HFFc6 (cell line): ENCODE data around the gene RGS12. TPM values are rescaled to one million over a fixed set of nuclear protein-coding genes. Genes with fewer than 3 reads are reported as not detected.

Experiments
- DNase-seq: peaks from one replicate; pipeline ENCODE4 v3.0.0-alpha.2; 2018
- H3K27ac Mint-ChIP-seq: 2 replicates; pipeline ENCODE4 v1.8.0; 2020; ENCODE audit warnings: mild to moderate bottlenecking, mixed read lengths
- H3K27me3 Mint-ChIP-seq: 2 replicates; pipeline ENCODE4 v1.8.0; 2021; ENCODE audit warnings: mild to moderate bottlenecking, moderate library complexity, mixed read lengths; ENCODE audit not compliant: insufficient read depth
- H3K36me3 Mint-ChIP-seq: 2 replicates; pipeline ENCODE4 v1.8.0; 2021; ENCODE audit warnings: low read depth, mixed read lengths
- H3K4me1 Mint-ChIP-seq: 2 replicates; pipeline ENCODE4 v1.8.0; 2020; ENCODE audit warnings: low read depth, mixed read lengths
- H3K4me3 Mint-ChIP-seq: 2 replicates; pipeline ENCODE4 v1.8.0; 2020; ENCODE audit warnings: mild to moderate bottlenecking, moderate library complexity, mixed read lengths
- H3K9me3 Mint-ChIP-seq: 2 replicates; pipeline ENCODE4 v1.8.0; 2020; ENCODE audit warnings: mild to moderate bottlenecking, mixed read lengths
- total RNA-seq, 6 experiments: library from RNA; stranded (reverse); fragmentation: NEBNext Ultra II Directional; extraction: Animal tissue kit (Norgen Biotek cat#: 25700); gene quantifications; 2 replicates in 1 of 6; 3 replicates in 5 of 6; pipeline ENCODE4 v1.2.3, GENCODE V29; 2021
- TF ChIP-seq, protein P1 (sequence below): fragments of 200-600 bp; sonication (generic); IDR thresholded peaks from 2 replicates; pipeline ENCODE4 v1.5.0; 2021; ENCODE audit warnings: antibody characterized with exemption, mild to moderate bottlenecking

Gene RGS12
- total RNA-seq, 6 experiments from 2014 or later = 8.5 to 15.2 (median 12.1) TPM

DNA sequence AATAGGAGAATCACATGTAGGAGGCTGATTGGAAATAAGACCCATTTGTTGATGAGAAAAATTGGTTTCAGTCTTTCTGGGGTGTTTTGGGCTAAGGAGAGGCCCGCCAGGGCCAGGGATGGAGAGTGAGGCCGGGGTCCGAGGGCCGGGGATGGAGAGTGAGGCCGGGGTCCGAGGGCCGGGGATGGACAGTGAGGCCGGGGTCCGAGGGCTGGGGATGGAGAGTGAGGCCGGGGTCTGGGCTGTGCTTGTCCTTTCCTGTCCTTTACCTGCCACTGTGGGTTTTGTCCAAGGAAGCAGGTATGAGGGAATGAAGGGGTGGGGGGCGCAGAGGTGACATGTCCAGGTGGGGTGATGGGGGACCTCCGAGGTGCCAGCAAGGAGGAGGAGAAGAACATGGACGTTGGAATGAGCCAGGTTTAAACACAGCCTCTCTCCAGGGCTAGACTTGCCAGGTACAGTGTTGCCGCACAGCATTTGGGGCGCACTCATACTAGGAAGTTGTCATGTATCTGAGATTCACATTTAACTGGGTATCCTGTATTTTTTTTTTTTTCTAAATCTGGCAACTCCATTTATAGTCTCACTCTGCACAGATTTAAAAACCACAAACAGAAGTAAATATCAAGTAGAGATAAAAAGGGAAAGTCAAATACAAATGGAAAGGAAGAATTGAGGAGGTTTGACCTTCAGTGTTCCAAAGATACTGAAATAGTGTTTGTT is 8.8 kb downstream of the RGS12 start:
- no peak overlapping the region for H3K27ac Mint-ChIP-seq
- no peak for DNase-seq
- H3K27me3 Mint-ChIP-seq = no peaks in the 10 kb centered on the region
- no peak overlapping the region for H3K4me3 Mint-ChIP-seq
- peaks cover 5% of the 10 kb centered on the region for H3K9me3 Mint-ChIP-seq
- peaks cover 20% of the 10 kb centered on the region for H3K36me3 Mint-ChIP-seq
- TF ChIP-seq, protein P1, sequence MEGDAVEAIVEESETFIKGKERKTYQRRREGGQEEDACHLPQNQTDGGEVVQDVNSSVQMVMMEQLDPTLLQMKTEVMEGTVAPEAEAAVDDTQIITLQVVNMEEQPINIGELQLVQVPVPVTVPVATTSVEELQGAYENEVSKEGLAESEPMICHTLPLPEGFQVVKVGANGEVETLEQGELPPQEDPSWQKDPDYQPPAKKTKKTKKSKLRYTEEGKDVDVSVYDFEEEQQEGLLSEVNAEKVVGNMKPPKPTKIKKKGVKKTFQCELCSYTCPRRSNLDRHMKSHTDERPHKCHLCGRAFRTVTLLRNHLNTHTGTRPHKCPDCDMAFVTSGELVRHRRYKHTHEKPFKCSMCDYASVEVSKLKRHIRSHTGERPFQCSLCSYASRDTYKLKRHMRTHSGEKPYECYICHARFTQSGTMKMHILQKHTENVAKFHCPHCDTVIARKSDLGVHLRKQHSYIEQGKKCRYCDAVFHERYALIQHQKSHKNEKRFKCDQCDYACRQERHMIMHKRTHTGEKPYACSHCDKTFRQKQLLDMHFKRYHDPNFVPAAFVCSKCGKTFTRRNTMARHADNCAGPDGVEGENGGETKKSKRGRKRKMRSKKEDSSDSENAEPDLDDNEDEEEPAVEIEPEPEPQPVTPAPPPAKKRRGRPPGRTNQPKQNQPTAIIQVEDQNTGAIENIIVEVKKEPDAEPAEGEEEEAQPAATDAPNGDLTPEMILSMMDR = no peak
- H3K4me1 Mint-ChIP-seq = peaks cover 21% of the 10 kb centered on the region

DNA sequence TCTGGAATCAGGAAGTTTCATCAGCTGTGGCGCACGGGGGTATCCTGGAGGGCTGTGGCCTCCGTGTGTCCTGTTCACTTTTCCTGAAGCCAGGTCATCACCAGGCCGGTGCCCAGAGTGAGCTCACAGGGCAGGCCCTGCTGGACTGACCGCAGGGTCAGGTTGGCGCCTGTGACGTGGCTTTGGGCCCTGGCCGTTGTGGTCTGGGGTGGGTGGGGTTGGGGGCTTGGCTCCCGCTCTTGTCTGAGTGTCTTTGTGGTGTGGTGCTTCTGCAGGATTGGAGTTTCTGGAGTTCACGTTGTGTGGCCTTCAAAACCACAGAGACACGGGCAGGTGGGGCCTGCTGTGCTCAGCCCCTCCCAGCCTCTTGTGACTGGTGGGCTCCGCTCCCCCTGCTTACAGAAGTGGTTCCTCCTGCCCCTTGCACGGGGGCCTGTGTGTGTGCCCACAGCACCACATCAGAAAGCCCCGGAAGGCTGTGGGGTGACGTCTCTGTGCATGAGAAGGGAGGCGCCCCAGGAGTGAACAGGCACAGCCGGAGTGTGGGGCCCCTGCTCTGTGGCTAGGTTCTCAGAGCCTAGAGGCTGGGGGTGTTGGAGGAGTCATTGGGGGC is 9.5 kb downstream of the RGS12 start:
- Mint-ChIP-seq H3K27ac (no peak overlapping the region), H3K36me3 (peaks cover 16% of the 10 kb centered on the region), H3K4me3 (no peak overlapping the region), H3K27me3 (no peaks in the 10 kb centered on the region), H3K4me1 (peaks cover 21% of the 10 kb centered on the region), H3K9me3 (peaks cover 5% of the 10 kb centered on the region)
- DNase-seq = no peak
- TF ChIP-seq, protein P1 = no peak

GRCh38 chr4:3302786-3303564 is 10.2 kb downstream of the RGS12 start:
- Mint-ChIP-seq H3K4me3 (no peak overlapping the region), H3K27ac (no peak overlapping the region), H3K36me3 (peaks cover 9% of the 10 kb centered on the region), H3K27me3 (no peaks in the 10 kb centered on the region), H3K4me1 (peaks cover 21% of the 10 kb centered on the region), H3K9me3 (no peaks in the 10 kb centered on the region; the same call in 1 of the 2 replicates)
- DNase-seq = no peak
- TF ChIP-seq, protein P1 = no peak

- Mint-ChIP-seq H3K27ac (no peak overlapping the region), H3K4me1 (peaks cover 21% of the 10 kb centered on the region), H3K4me3 (no peak overlapping the region), H3K36me3 (peaks cover 4% of the 10 kb centered on the region), H3K27me3 (no peaks in the 10 kb centered on the region; the same call in 1 of the 2 replicates), H3K9me3 (no peaks in the 10 kb centered on the region)
- TF ChIP-seq, protein P1 = no peak
- DNase-seq = no peak
These were observed 10.7 kb downstream of the RGS12 start for GRCh38 chr4:3303565-3303824.

- Mint-ChIP-seq H3K27ac (no peak overlapping the region), H3K27me3 (no peaks in the 10 kb centered on the region; the same call in 1 of the 2 replicates), H3K4me3 (no peak overlapping the region), H3K36me3 (no peaks in the 10 kb centered on the region), H3K4me1 (peaks cover 21% of the 10 kb centered on the region), H3K9me3 (no peaks in the 10 kb centered on the region)
- TF ChIP-seq, protein P1 = no peak
- no peak for DNase-seq
These were observed 11.3 kb downstream of the RGS12 start for GRCh38 chr4:3303923-3304710.
